CD4-positive, alpha-beta T cell treated with Interleukin-4 for 1 hour (primary cell): Measurements from ENCODE around the gene MTRF1L.
"Not testable (repeated sequence)": the region's sequence is repeated elsewhere in the genome, so short reads cannot be mapped to it uniquely, and the experiment has no call there.

Experiments
- DNase-seq, 2 donors: peaks; one replicate each; pipeline ENCODE4 v3.0.0-alpha.2; 2020 to 2022

The MTRF1L gene

GRCh38 chr6:153001767-153002612 is 519 bp downstream of the MTRF1L start:
- no peak for DNase-seq

- not testable (repeated sequence) for DNase-seq
These were observed 1.7 kb downstream of the MTRF1L start for GRCh38 chr6:153000790-153001189.

DNA sequence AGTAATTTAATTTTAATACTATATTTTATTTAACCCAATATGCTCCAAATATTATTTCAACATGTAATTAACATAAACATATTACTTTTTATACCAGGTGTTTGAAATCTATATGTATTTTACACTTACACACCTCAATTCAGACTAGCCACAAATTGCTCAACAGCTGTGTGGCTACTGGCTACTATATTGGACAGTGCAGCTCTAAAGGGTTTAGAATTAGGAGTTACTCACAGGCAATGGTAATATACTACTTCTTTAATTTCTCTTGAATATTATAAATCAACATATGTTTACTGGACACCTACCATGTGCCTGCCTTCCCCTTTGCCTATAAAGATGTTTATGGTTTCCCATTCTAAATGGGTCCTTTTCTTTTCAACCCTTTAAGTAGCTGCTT is 2.3 kb downstream of the MTRF1L start:
- DNase-seq: no peak

DNA sequence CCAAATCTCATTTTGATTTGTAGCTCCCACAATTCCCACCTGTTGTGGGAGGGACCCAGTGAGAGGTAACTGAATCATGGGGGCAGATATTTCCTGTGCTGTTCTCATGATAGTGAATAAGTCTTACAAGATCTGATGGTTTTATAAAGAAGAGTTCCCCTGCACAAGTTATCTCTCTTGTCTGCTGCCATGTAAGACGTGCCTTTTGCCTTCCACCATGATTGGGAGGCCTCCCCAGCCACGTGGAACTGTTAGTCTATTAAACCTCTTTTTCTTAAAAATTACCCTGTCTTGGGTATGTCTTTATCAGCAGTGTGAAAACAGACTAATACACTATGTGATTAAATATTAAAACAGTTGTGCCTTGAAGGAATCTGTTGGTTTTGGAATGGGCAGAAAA is 3.0 kb downstream of the MTRF1L start:
- DNase-seq: not testable (repeated sequence)

DNA sequence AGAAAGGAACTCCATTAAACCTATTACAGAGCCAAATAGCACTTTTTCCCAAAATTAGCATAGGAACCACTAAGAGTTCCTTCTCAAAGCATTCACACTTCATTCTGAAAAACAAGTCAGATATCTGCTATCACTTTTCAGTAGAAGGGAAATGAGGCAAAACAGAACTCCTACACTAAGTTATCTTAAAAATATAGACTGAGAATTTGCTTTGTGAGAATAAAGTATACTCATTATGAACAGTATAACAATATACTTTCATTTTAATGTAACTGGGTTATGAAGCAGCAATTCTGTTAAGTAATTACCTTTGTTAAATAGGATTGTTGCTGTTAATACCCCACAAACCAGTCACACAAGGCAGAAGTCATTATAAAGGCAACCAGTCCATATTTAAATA is 8.7 kb downstream of the MTRF1L start:
- no peak for DNase-seq

GRCh38 chr6:152993431-152993830 is 9.1 kb downstream of the MTRF1L start:
- no peak for DNase-seq

GRCh38 chr6:152986978-152987377 is 15.5 kb downstream of the MTRF1L start:
- no peak for DNase-seq

DNA sequence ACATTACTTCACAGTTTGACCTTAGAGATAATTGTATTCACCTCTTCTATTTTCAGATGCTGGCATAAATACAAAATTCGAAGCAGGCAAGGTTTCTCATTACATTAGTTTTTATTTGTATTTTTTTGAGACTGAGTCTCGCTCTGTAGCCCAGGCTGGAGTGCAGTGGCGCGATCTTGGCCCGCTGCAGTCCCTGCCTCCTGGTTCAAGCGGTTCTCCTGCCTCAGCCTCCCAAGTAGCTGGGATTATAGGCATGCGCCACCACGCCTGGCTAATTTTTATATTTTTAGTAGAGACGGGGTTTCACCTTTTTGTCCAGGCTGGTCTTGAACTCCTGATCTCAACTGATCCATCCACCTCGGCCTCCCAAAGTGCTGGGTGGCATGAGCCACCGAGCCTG is 17.2 kb downstream of the MTRF1L start:
- DNase-seq: not testable (repeated sequence)

GRCh38 chr6:152984513-152984872 is 18.0 kb downstream of the MTRF1L start:
- no peak for DNase-seq

DNA sequence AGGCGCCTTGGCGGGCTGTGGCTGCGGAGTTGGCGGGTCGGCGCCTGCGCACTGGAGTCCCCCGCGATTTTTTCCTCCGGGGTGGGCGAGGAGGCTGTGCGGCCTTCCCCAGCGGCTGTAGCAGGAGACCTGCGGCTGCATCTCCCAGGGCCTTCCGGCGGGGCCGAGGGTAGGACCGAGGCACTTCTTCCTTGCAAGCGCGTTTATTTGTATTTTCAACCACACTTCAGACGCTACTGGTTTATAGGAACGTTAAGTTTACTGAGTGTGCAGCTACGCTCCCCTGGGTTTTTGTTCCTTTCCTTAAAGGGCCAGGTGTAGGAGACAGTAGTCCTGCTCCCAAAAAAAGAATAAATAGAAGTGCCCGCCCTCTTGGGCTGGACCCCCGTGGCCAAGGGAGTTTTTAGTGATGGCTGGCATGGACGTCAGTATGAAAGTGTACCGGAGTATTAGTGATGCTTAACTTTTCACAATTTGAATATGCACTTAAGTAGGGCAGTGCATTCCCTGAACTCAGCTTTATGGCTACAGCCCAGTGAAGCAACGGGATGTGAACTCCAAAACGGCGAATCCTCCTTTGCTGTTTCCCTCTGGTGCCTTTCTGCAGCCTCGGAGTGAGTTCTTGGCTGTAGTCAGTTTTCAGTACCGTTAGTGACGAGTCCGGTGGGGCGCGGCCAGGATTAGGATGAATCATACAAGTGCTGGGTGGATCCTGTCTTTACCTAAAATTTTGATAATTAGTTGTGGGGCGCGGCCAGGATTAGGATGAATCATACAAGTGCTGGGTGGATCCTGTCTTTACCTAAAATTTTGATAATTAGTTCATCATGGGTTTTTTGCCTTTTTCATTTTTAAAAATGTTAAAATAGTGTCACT is 18.6 kb downstream of the MTRF1L start:
- DNase-seq: peak; percentile 62 to 73

- DNase-seq: peak; percentile 97 to 98
These were observed 19.4 kb downstream of the MTRF1L start, which contains the start of gene FBXO5 for GRCh38 chr6:152982904-152983636. Gene FBXO5, minus strand, starts transcription at chr6:152983041. Its CDS starts 82 bp downstream, at chr6:152982959.

DNA sequence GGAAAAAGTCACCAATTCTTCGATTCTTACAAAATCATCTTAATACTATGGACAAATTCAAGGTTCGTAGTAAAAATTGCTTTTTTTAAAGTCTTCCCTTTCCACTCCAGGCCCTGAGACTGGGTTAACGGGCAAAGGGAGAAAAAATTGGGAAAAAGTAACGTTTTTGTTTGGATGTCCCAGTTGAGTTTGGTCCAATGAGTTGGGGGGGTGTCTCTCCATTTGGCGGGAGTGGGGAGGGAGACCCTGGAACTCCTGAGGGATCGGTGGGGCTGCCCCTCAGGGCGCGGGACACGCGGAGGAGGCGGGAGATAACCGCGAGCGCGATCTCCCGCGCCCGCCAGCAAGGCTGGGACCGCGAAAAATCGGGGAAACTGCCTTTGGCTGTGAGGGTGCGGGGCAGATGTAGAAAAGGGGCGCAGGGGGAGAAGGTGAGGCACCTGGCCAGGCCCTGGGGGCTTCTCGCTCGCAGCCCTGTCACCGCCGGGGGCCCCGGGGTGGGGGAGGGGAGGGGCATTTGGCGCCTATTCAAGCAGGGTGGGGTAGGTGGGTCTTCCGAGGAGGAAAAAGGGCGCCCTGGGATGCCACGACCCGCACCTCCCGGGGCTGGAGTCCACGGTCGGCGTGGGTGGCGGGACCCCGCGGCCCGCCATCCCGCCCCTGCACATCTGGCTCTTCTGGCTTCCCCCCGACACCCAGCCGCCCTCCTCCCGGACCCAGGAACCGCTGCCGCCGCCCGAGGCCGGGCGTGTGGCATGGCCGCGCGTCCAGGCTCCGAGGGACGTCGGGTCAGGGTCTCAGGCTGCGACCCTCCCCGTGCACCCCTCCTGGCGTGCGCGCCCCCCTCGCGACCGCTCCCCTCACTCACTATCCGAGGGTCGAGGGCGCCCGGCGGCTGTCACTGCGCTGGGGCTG is 20.3 kb downstream of the MTRF1L start:
- no peak for DNase-seq

GRCh38 chr6:152981219-152981618 is 21.3 kb downstream of the MTRF1L start:
- no peak for DNase-seq

- DNase-seq: no peak
These were observed 21.9 kb downstream of the MTRF1L start for GRCh38 chr6:152980656-152981055.

DNA sequence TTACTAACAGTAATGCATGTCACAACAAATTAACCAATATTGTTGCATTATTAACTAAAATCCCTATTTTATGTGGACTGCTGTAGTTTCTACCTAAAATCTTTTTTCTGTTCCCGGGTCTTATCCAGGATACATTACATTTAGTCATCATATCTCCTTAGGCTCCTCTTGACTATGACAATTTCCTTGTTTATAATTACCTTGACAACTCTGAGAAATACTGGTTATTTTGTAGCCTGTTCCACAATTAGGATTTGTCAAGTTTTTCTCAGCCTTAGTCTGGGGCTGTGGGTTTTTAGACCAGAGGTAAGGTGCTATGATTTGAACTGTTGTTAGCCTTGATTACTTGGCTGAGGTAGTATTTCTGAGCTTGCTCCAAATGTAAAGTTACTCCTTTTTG is 23.4 kb downstream of the MTRF1L start:
- DNase-seq: no peak

- DNase-seq: no peak
These were observed 24.5 kb downstream of the MTRF1L start for GRCh38 chr6:152978058-152978457.

DNA sequence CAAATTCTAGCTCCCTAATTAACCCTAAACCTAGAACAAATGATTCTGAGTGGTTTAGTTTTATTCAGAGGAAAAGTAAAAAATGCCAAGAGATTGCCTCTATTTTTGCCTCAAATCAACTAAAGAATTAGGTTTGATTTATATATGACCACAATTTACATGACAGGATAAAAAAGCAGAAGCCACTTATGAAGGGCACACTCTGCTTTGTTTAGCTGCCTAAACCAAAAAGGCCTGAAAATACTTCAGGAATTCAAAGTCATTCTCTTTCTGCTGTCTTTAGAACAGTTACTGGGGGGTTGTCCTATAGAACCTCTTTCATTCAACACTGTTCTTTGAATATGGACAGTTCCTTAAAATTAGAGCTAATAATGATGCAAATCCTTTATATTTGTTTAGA is 25.0 kb downstream of the MTRF1L start:
- DNase-seq: no peak

GRCh38 chr6:152976749-152977148 is 25.8 kb downstream of the MTRF1L start:
- no peak for DNase-seq

DNA sequence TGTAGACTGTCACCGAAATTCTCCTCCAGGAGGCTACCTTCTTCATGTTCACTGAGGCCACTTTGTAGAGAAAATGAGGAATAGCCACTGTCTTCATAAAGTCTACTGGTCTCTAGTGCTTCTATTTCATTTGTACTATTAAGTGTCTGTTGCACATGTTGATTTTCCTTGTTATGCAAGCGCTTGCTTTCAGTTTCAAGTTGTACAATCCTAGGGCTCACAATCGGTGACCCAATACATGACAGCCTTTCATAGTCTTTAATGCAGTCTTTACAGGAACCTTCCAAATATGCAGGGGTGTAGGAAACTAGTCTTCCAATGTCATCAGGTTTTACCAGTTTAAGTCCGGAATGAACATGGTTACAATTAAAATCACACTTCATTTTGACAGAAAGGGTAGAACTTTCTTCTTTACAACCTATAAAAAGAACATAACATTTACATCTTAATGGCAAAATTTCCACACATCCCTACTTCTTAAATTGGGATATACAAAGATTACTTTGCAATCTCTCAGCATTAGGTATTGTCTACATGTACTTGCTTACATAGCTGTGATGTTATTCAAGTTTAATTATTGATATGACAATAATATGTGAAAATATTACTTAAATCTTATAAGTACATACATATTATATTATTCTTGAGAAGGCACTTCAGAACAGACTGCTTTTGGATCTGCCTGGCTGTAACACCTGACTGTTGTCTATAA is 27.1 kb downstream of the MTRF1L start:
- peak; percentile 22 to 53 for DNase-seq

DNA sequence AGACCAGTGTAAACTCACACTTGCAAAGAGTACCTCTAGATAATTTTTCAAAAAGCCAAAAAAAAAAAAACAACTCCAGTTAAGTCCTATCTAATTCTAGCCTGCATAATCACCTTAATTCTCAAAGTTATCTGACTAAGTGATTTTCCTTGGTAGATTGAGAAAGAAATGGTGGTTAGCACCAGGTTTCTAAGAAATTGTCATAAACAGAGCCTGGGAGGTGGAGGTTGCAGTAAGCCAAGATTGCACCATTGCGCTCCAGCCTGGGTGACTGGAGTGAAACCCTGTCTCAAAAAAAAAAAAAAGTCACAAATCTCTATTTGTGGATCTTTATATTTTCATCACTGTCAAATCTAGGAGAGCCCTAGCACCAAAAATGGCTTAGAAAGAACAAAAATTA is 28.6 kb downstream of the MTRF1L start:
- DNase-seq: no peak

- no peak for DNase-seq
These were observed 32.7 kb downstream of the MTRF1L start for GRCh38 chr6:152969688-152970418.
